ENCODE data around the gene GRIN2D. TPM values are rescaled to one million over a fixed set of nuclear protein-coding genes. Genes with fewer than 3 reads are reported as not detected.

The GRIN2D gene
- total RNA-seq, 1 donor from 2014 or later, result 0.68 TPM

- no peak for DNase-seq (ENCODE audit: low read depth, low spot score)
- H3K9me3 Mint-ChIP-seq, result peaks cover 2% of the 10 kb centered on the region
- no peak for TF ChIP-seq CTCF (conservative IDR thresholded peaks at IDR 0.05)
- H3K27me3 Mint-ChIP-seq (ENCODE audit: low read depth), result peaks cover 25% of the 10 kb centered on the region
- no peaks in the 10 kb centered on the region for H3K36me3 Mint-ChIP-seq (ENCODE audit: low read depth)
- no peak overlapping the region for H3K4me3 Mint-ChIP-seq
- H3K4me1 Mint-ChIP-seq, result peaks cover 34% of the 10 kb centered on the region
- no peak overlapping the region for H3K27ac Mint-ChIP-seq (ENCODE audit: unreplicated experiment)
Measured at GRCh38 chr19:48359123-48359522, 34.3 kb upstream of the GRIN2D start.

GRCh38 chr19:48361912-48362311, 31.6 kb upstream of the GRIN2D start:
- H3K4me3 Mint-ChIP-seq, result peak overlapping the region; percentile 42
- H3K9me3 Mint-ChIP-seq, result peaks cover 2% of the 10 kb centered on the region
- H3K27me3 Mint-ChIP-seq (ENCODE audit: low read depth), result peaks cover 15% of the 10 kb centered on the region
- no peak for TF ChIP-seq CTCF (conservative IDR thresholded peaks at IDR 0.05)
- H3K27ac Mint-ChIP-seq (ENCODE audit: unreplicated experiment), result no peak overlapping the region
- peaks cover 17% of the 10 kb centered on the region for H3K4me1 Mint-ChIP-seq
- DNase-seq (ENCODE audit: low read depth, low spot score), result no peak
- H3K36me3 Mint-ChIP-seq (ENCODE audit: low read depth), result no peaks in the 10 kb centered on the region

- H3K27ac Mint-ChIP-seq (ENCODE audit: unreplicated experiment), result peak overlapping the region; percentile 58
Measured at GRCh38 chr19:48362716-48363499, 30.6 kb upstream of the GRIN2D start.

GRCh38 chr19:48363500-48363809, 30.0 kb upstream of the GRIN2D start:
- Mint-ChIP-seq H3K4me3 (peak overlapping the region; percentile 88), H3K36me3 (ENCODE audit: low read depth) (no peaks in the 10 kb centered on the region), H3K27me3 (ENCODE audit: low read depth) (peaks cover 7% of the 10 kb centered on the region)

More at GRCh38 chr19:48362716-48363499, 30.6 kb upstream of the GRIN2D start:
- H3K27me3 Mint-ChIP-seq (ENCODE audit: low read depth), result peaks cover 8% of the 10 kb centered on the region
- no peak for TF ChIP-seq CTCF (conservative IDR thresholded peaks at IDR 0.05)
- H3K4me3 Mint-ChIP-seq, result peak overlapping the region; percentile 88
- H3K36me3 Mint-ChIP-seq (ENCODE audit: low read depth), result no peaks in the 10 kb centered on the region
- peaks cover 17% of the 10 kb centered on the region for H3K4me1 Mint-ChIP-seq
- DNase-seq (ENCODE audit: low read depth, low spot score), result peak; percentile 86
- H3K9me3 Mint-ChIP-seq, result peaks cover 2% of the 10 kb centered on the region

GRCh38 chr19:48363810-48364597, 29.5 kb upstream of the GRIN2D start, which contains the start of the genes SYNGR4 and TMEM143:
Gene SYNGR4 (plus strand): TSS chr19:48364367. CDS start chr19:48365843, 1,476 bp downstream.
Gene TMEM143 (minus strand): TSS chr19:48363940. CDS start chr19:48363920, 20 bp downstream.
- Mint-ChIP-seq H3K4me1 (peaks cover 12% of the 10 kb centered on the region), H3K27ac (ENCODE audit: unreplicated experiment) (peak within 1 kb of the TSS; percentile 94), H3K36me3 (ENCODE audit: low read depth) (no peaks in the 10 kb centered on the region), H3K27me3 (ENCODE audit: low read depth) (peaks cover 3% of the 10 kb centered on the region), H3K4me3 (peak within 1 kb of the TSS; percentile 88), H3K9me3 (peaks cover 2% of the 10 kb centered on the region)
- TF ChIP-seq CTCF (conservative IDR thresholded peaks at IDR 0.05), result no peak
- DNase-seq (ENCODE audit: low read depth, low spot score), result peak; percentile 95

More at GRCh38 chr19:48363500-48363809, 30.0 kb upstream of the GRIN2D start:
- Mint-ChIP-seq H3K4me1 (peaks cover 15% of the 10 kb centered on the region), H3K27ac (ENCODE audit: unreplicated experiment) (peak overlapping the region; percentile 94), H3K9me3 (peaks cover 2% of the 10 kb centered on the region)
- no peak for DNase-seq (ENCODE audit: low read depth, low spot score)
- no peak for TF ChIP-seq CTCF (conservative IDR thresholded peaks at IDR 0.05)

All from neural crest cell (in vitro differentiated cells).